Left lung (tissue), 14 donors: Measurements from ENCODE around the gene KPRP. TPM values are rescaled to one million over a fixed set of nuclear protein-coding genes. Genes with fewer than 3 reads are reported as not detected.

Source experiments
- ATAC-seq: fragments of 200-7000 bp; cut with Tn5 transposase; one replicate; pipeline ENCODE4 v1.9.1; 2020; ENCODE audit warnings: moderate library complexity
- DNase-seq, 4 donors: peaks; one replicate each; pipeline ENCODE4 v3.0.0-alpha.2; 2013 to 2020
- H3K27ac ChIP-seq, 2 donors: fragments of 200-600 bp; sonication (generic) in 1 of 2; one replicate each; pipeline versions ENCODE4 v1.5.0 to v1.8.0; 2020 to 2021
- H3K27me3 ChIP-seq, 2 donors: fragments of 200-600 bp; sonication (generic) in 1 of 2; one replicate each; pipeline versions ENCODE4 v1.5.0 to v1.8.0; 2020 to 2021
- H3K36me3 ChIP-seq, 2 donors: fragments of 200-600 bp; sonication (generic) in 1 of 2; one replicate each; pipeline versions ENCODE4 v1.5.0 to v1.8.0; 2020 to 2021
- H3K4me1 ChIP-seq, 2 donors: fragments of 200-600 bp; one replicate each; pipeline ENCODE4 v1.8.0; 2021
- H3K4me3 ChIP-seq, 2 donors: fragments of 200-600 bp; sonication (generic) in 1 of 2; one replicate each; pipeline versions ENCODE4 v1.5.0 to v1.8.0; 2020 to 2021; ENCODE audit warnings: mild to moderate bottlenecking in 1 of 2
- H3K9me3 ChIP-seq, 2 donors: fragments of 200-600 bp; sonication (generic) in 1 of 2; one replicate each; pipeline versions ENCODE4 v1.5.0 to v1.8.0; 2020 to 2021
- intact Hi-C, 2 donors: fragments of 100-400 bp; cut with DNase I; formaldehyde crosslinking; loops; one replicate each; pipeline versions ENCODE4 v1.11.2 to v1.14.2; 2022
- long read RNA-seq, 12 donors: library from polyadenylated mRNA in 2 of 12; unstranded in 2 of 12; transcript quantifications; one replicate each; pipeline ENCODE4 v2.0.0 and lab custom pipeline, GENCODE V29; 2019 to 2026
- polyA plus RNA-seq, 6 donors: library from polyadenylated mRNA; unstranded; fragments of 120-200 nt; gene quantifications; one replicate each; pipeline ENCODE4 v1.2.1, GENCODE V29; 2013; ENCODE audit not compliant: insufficient read length in 6 of 6
- total RNA-seq, 2 donors: library from RNA; stranded (reverse); fragmentation: NEBNext Ultra II Directional; extraction: Animal tissue kit (Norgen Biotek cat#: 25700); gene quantifications; one replicate each; pipeline ENCODE4 v1.2.1, GENCODE V29; 2021
- TF ChIP-seq, protein P1 (sequence below), 2 donors: fragments of 200-600 bp; sonication (generic) in 1 of 2; IDR thresholded peaks; one replicate each; pipeline versions ENCODE4 v1.5.0 to v1.8.0; 2021; ENCODE audit warnings: antibody characterized with exemption in 2 of 2
- donor health status: DM: no; HTN: yes; CAD: no.
- donor health status: DM: no; HTN: no; CAD: no.

The KPRP gene
- total RNA-seq (not detected), polyA plus RNA-seq (not detected)
- long read RNA-seq, donor 1: 0 reads
- long read RNA-seq, donor 2: 0 reads
- long read RNA-seq, donor 3: 0 reads
- long read RNA-seq, donor 4: 0 reads
- long read RNA-seq, donor 5: 0 reads
- long read RNA-seq, donor 6: 0 reads
- long read RNA-seq, donor 7: 0 reads
- long read RNA-seq, donor 8: 0 reads
- long read RNA-seq, donor 9: 0 reads
- long read RNA-seq, donor 10: 0 reads
- long read RNA-seq, donor 11: 0 reads
- long read RNA-seq, donor 12: 0 reads

DNA sequence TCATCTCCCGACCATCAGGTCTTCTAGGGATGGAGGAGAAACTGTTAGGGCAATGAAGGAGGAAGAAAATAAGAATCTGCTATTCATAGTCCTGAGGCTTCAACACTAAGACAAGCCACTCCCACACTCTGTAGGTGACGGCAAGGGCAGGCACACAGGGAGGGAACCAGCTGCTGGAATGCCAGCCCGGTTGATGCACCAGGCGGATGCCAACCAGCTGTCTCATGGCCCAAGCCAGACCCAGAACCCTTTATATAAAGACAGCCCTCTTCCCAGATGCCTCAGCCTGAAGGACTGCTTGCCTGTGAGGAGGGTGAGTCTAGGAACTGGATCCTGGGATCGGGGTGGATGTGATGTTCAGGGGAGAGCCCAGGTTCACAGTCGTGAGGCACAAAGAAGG is at the start of gene KPRP:
Gene KPRP, plus strand, starts transcription at position 279 of the 400 bp plus-strand sequence. CDS start 1,564 bp downstream, outside the sequence.
- Histone ChIP-seq H3K9me3 (no peaks in the 10 kb centered on the region), H3K4me1 (no peaks in the 10 kb centered on the region), H3K4me3 (no peak within 1 kb of the TSS), H3K36me3 (no peaks in the 10 kb centered on the region), H3K27ac (no peak within 1 kb of the TSS), H3K27me3 (peaks cover 0 to 27% of the 10 kb centered on the region in 2 donors)
- no peak for ATAC-seq
- intact Hi-C loops: no loop called here
- no peak for DNase-seq
- TF ChIP-seq, protein P1, sequence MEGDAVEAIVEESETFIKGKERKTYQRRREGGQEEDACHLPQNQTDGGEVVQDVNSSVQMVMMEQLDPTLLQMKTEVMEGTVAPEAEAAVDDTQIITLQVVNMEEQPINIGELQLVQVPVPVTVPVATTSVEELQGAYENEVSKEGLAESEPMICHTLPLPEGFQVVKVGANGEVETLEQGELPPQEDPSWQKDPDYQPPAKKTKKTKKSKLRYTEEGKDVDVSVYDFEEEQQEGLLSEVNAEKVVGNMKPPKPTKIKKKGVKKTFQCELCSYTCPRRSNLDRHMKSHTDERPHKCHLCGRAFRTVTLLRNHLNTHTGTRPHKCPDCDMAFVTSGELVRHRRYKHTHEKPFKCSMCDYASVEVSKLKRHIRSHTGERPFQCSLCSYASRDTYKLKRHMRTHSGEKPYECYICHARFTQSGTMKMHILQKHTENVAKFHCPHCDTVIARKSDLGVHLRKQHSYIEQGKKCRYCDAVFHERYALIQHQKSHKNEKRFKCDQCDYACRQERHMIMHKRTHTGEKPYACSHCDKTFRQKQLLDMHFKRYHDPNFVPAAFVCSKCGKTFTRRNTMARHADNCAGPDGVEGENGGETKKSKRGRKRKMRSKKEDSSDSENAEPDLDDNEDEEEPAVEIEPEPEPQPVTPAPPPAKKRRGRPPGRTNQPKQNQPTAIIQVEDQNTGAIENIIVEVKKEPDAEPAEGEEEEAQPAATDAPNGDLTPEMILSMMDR (IDR thresholded peaks at IDR 0.05): no peak

- intact Hi-C loops: no loop called here
- TF ChIP-seq, protein P1 (IDR thresholded peaks at IDR 0.05): no peak
- no peaks in the 10 kb centered on the region for H3K4me1 ChIP-seq
- no peak for ATAC-seq
- no peak overlapping the region for H3K4me3 ChIP-seq
- no peaks in the 10 kb centered on the region for H3K27me3 ChIP-seq
- H3K36me3 ChIP-seq: no peaks in the 10 kb centered on the region
- no peak overlapping the region for H3K27ac ChIP-seq
- H3K9me3 ChIP-seq: peaks cover 0 to 3% of the 10 kb centered on the region in 2 donors
- DNase-seq: no peak
Observed at GRCh38 chr1:152718238-152718637, 39.6 kb upstream of the KPRP start.

DNA sequence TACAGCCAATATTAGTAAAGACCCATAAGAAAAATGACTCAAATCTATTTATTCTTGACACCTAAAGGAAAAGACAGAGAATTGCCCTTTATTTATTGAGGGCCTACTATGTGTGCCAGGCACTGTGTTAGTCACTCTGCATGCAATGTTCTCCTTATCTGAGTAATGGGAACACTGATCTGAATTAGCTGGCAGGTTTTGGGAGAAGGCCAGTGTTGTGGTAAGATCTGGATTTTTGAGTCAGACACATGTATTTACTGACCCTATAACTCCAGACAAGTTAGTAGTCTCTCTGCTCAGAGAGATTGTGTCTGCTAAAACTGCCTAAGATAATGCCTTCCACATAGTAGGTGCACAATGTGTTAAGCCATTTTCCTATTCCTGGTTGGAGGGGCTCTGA is 32.6 kb upstream of the KPRP start:
- H3K4me3 ChIP-seq: no peak overlapping the region
- TF ChIP-seq, protein P1 (IDR thresholded peaks at IDR 0.05): no peak
- H3K36me3 ChIP-seq: no peaks in the 10 kb centered on the region
- DNase-seq (no peak), ATAC-seq (no peak)
- intact Hi-C loops: no loop called here
- H3K9me3 ChIP-seq: no peaks in the 10 kb centered on the region
- no peak overlapping the region for H3K27ac ChIP-seq
- no peaks in the 10 kb centered on the region for H3K4me1 ChIP-seq
- H3K27me3 ChIP-seq: no peaks in the 10 kb centered on the region

GRCh38 chr1:152728986-152729385 is 28.8 kb upstream of the KPRP start:
- Histone ChIP-seq H3K4me3 (no peak overlapping the region), H3K9me3 (no peaks in the 10 kb centered on the region), H3K4me1 (no peaks in the 10 kb centered on the region), H3K27ac (no peak overlapping the region), H3K36me3 (no peaks in the 10 kb centered on the region), H3K27me3 (no peaks in the 10 kb centered on the region)
- intact Hi-C loops: no loop called here
- no peak for DNase-seq
- TF ChIP-seq, protein P1 (IDR thresholded peaks at IDR 0.05): no peak
- ATAC-seq: no peak

DNA sequence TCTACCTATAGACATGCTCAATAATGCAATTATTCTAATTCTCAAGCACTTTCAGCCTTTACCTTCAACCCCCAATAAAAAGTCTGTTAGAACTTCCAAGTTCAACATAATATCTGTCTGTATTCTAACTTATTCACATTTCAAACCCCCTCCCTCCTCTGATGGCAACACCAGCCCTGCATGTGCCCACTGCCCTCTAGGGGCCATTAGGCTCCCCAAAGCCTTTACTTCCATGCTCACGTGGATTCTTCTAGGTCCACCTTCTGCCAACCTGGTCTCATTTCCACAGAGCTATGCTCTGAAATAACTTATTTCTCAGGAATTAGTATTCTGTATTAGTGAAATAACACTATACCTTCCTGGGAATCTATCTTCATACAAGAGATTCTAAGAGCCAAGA is 22.2 kb upstream of the KPRP start:
- DNase-seq (no peak), ATAC-seq (no peak)
- TF ChIP-seq, protein P1 (IDR thresholded peaks at IDR 0.05): no peak
- Histone ChIP-seq H3K9me3 (no peaks in the 10 kb centered on the region), H3K4me1 (no peaks in the 10 kb centered on the region), H3K36me3 (no peaks in the 10 kb centered on the region), H3K27ac (no peak overlapping the region), H3K4me3 (no peak overlapping the region), H3K27me3 (peaks cover 0 to 6% of the 10 kb centered on the region in 2 donors)
- intact Hi-C loops: no loop called here
